Gastroesophageal sphincter (tissue), 3 donors: ENCODE measurements around the gene FABP6.

Source experiments
- CTCF ChIP-seq, 4 experiments: fragments of 200-600 bp in 2 of 4; fragments of 450-650 bp in 2 of 4; sonication (generic) in 1 of 4; IDR thresholded peaks; one replicate each; pipeline ENCODE4 v1.5.1; 2017 to 2019; ENCODE audit warnings: antibody characterized with exemption in 4 of 4, mild to moderate bottlenecking in 2 of 4, moderate library complexity in 2 of 4
- EP300 ChIP-seq: sonication (generic); formaldehyde crosslinking; IDR thresholded peaks from one replicate; pipeline ENCODE4 v1.6.1; 2017; ENCODE audit warnings: antibody characterized with exemption, mild to moderate bottlenecking

GRCh38 chr5:160287378-160288051, 58.2 kb downstream of the FABP6 start:
- TF ChIP-seq CTCF (IDR thresholded peaks at IDR 0.05), result no peak
- TF ChIP-seq EP300, result no peak
